GM12864 (cell line): Measurements from ENCODE around the gene DTX4.

ENCODE experiments used
- DNase-seq: peaks from one replicate; pipeline ENCODE4 v3.0.0-alpha.2; 2011; ENCODE audit warnings: low read depth
- H3K4me3 ChIP-seq: 2 replicates; pipeline ENCODE4 v1.5.1; 2011; ENCODE audit warnings: mild to moderate bottlenecking, low read depth, low read length, control low read depth
- TF ChIP-seq, protein P1 (sequence below): IDR thresholded peaks from 2 replicates; pipeline ENCODE4 v1.5.1; 2011; ENCODE audit warnings: low read depth, mild to moderate bottlenecking, moderate library complexity, low read length, control low read depth, inconsistent platforms; ENCODE audit errors: missing control alignments

Gene DTX4

DNA sequence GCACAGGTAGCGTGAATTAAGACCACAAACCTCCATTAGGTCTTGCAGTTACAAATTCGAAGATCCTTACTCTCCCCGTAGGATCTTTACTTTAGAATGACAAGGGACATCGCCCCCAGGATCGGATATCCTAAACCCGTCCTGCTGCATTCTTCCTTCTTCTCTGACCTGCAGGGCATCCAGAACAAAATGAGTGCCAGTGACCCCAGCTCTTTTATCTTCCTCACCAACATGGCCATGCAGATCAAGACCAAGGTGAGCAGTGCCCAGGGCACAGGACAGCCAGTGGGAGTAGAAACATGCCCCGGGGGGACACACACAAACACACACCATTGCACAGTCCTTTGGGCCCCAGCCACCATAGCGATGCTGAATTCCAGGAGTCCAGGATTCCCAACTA is 83.3 kb downstream of the DTX4 start:
- TF ChIP-seq, protein P1, sequence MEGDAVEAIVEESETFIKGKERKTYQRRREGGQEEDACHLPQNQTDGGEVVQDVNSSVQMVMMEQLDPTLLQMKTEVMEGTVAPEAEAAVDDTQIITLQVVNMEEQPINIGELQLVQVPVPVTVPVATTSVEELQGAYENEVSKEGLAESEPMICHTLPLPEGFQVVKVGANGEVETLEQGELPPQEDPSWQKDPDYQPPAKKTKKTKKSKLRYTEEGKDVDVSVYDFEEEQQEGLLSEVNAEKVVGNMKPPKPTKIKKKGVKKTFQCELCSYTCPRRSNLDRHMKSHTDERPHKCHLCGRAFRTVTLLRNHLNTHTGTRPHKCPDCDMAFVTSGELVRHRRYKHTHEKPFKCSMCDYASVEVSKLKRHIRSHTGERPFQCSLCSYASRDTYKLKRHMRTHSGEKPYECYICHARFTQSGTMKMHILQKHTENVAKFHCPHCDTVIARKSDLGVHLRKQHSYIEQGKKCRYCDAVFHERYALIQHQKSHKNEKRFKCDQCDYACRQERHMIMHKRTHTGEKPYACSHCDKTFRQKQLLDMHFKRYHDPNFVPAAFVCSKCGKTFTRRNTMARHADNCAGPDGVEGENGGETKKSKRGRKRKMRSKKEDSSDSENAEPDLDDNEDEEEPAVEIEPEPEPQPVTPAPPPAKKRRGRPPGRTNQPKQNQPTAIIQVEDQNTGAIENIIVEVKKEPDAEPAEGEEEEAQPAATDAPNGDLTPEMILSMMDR, result no peak
- H3K4me3 ChIP-seq, result no peak overlapping the region
- DNase-seq, result no peak
